Neural cell (in vitro differentiated cells): Measurements from ENCODE around the gene SHC1. TPM values are rescaled to one million over a fixed set of nuclear protein-coding genes. Genes with fewer than 3 reads are reported as not detected.

Source experiments
- H2AFZ ChIP-seq: fragments of 200-600, 300-800 bp; sonication (generic), shearing (Covaris generic); 2 replicates; pipeline ENCODE4 v1.6.0; 2014; ENCODE audit warnings: low read depth, mild to moderate bottlenecking, antibody characterized with exemption, low read length, moderate library complexity
- H3F3A ChIP-seq: fragments of 200-600 bp; shearing (Covaris generic); 2 replicates; pipeline ENCODE4 v1.6.1; 2016; ENCODE audit warnings: mild to moderate bottlenecking, moderate library complexity, mixed read lengths, antibody characterized with exemption, low read length; ENCODE audit not compliant: insufficient read depth, poor library complexity, severe bottlenecking
- H3K27ac ChIP-seq: fragments of 200-600, 300-800 bp; sonication (generic), shearing (Covaris generic); 2 replicates; pipeline ENCODE4 v1.5.1; 2014; ENCODE audit warnings: mild to moderate bottlenecking, low read length, moderate library complexity
- H3K27me3 ChIP-seq: fragments of 300-800, 200-600 bp; sonication (generic), shearing (Covaris generic); 2 replicates; pipeline ENCODE4 v1.6.0; 2014; ENCODE audit warnings: mild to moderate bottlenecking, low read depth, low read length, moderate library complexity; ENCODE audit not compliant: insufficient read depth
- H3K36me3 ChIP-seq: fragments of 300-800, 200-600 bp; sonication (generic), shearing (Covaris generic); 2 replicates; pipeline ENCODE4 v1.5.1; 2014; ENCODE audit warnings: mild to moderate bottlenecking, antibody characterized with exemption, low read length, moderate library complexity; ENCODE audit not compliant: insufficient read depth
- H3K4me2 ChIP-seq: fragments of 300-800, 200-600 bp; sonication (generic), shearing (Covaris generic); 2 replicates; pipeline ENCODE4 v1.6.0; 2014; ENCODE audit warnings: mild to moderate bottlenecking, low read length
- H3K4me3 ChIP-seq: fragments of 300-800, 200-600 bp; sonication (generic), shearing (Covaris generic); 2 replicates; pipeline ENCODE4 v1.5.1; 2014; ENCODE audit warnings: mild to moderate bottlenecking, low read length, moderate library complexity
- H3K79me2 ChIP-seq: fragments of 200-600 bp; shearing (Covaris generic); replicated peaks from 2 replicates; pipeline ENCODE4 v1.6.0; 2014; ENCODE audit warnings: mild to moderate bottlenecking, low read length, moderate library complexity; ENCODE audit not compliant: insufficient read depth
- H3K9ac ChIP-seq: fragments of 300-800, 200-600 bp; sonication (generic), shearing (Covaris generic); 2 replicates; pipeline ENCODE4 v1.6.1; 2016; ENCODE audit warnings: mild to moderate bottlenecking, low read length, mixed read lengths
- H3K9me2 ChIP-seq: fragments of 200-600 bp; shearing (Covaris generic); 2 replicates; pipeline ENCODE4 v1.6.1; 2016; ENCODE audit warnings: mild to moderate bottlenecking, low read length, mixed read lengths; ENCODE audit not compliant: insufficient read depth
- H3K9me3 ChIP-seq: fragments of 200-600, 300-800 bp; sonication (generic), shearing (Covaris generic); 2 replicates; pipeline ENCODE4 v1.6.1; 2016; ENCODE audit warnings: mild to moderate bottlenecking, mixed run types, low read length, moderate library complexity, mixed read lengths
- H4K20me1 ChIP-seq: fragments of 200-600 bp; shearing (Covaris generic); 2 replicates; pipeline ENCODE4 v1.6.1; 2016; ENCODE audit warnings: mild to moderate bottlenecking, mixed run types; ENCODE audit not compliant: insufficient read depth
- EP300 ChIP-seq: fragments of 450-650 bp; conservative IDR thresholded peaks from 2 replicates; pipeline ENCODE4 v1.6.1; 2014; ENCODE audit warnings: antibody characterized with exemption, mild to moderate bottlenecking, moderate library complexity; ENCODE audit not compliant: poor library complexity, severe bottlenecking
- EZH2 ChIP-seq: fragments of 200-600, 300-800 bp; shearing (Covaris generic), sonication (generic); IDR thresholded peaks from 2 replicates; pipeline ENCODE4 v1.6.1; 2014; ENCODE audit warnings: antibody characterized with exemption, low read length, borderline replicate concordance, mild to moderate bottlenecking; ENCODE audit not compliant: insufficient read depth, poor library complexity, severe bottlenecking
- MXI1 ChIP-seq: fragments of 450-650 bp; conservative IDR thresholded peaks from 2 replicates; pipeline ENCODE4 v1.6.1; 2014; ENCODE audit warnings: antibody characterized with exemption, mild to moderate bottlenecking; ENCODE audit not compliant: poor library complexity, severe bottlenecking
- POLR2AphosphoS5 ChIP-seq: IDR thresholded peaks from 2 replicates; pipeline ENCODE4 v1.6.1; 2012
- RAD21 ChIP-seq: fragments of 450-650 bp; conservative IDR thresholded peaks from 2 replicates; pipeline ENCODE4 v1.6.1; 2014; ENCODE audit warnings: antibody characterized with exemption, mild to moderate bottlenecking, moderate library complexity
- TAF1 ChIP-seq: IDR thresholded peaks from 2 replicates; pipeline ENCODE4 v1.6.1; 2012; ENCODE audit warnings: low read depth
- polyA plus RNA-seq: library from polyadenylated mRNA; depleted of rRNA; stranded (reverse); fragments of >200 nt; gene quantifications from 2 replicates; pipeline ENCODE4 v1.2.3, GENCODE V29; 2014
- TF ChIP-seq, protein P1 (sequence below): IDR thresholded peaks from 2 replicates; pipeline ENCODE4 v1.6.1; 2012; ENCODE audit warnings: borderline replicate concordance
- TF ChIP-seq, protein P2 (sequence below): fragments of 450-650 bp; IDR thresholded peaks from 2 replicates; pipeline ENCODE4 v1.5.1; 2014; ENCODE audit warnings: antibody characterized with exemption, mild to moderate bottlenecking, moderate library complexity; ENCODE audit not compliant: poor library complexity, severe bottlenecking

SHC1 gene
- polyA plus RNA-seq, 1 donor from 2014 or later = 9.5 TPM

DNA sequence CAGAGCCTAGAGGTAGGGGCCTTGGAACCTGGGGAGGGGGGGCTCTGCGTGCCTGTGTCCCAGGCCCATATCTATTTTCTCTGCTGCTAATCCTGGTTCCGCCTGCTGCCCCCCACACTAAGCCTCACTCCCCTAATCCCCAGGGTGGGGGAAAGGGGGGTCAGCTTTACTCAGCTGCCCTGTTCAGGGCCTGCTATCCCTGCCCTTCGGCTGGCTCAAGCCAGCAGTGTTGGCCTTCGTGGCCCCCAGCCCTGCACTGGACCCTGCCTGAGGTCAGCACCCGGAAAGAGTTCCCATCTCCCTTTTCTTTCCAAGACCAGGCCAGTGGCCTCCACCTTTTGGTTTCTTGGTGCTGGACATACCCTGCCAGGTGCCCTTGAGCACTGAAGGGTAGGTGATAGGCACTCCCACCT lies 40.5 kb upstream of the SHC1 start:
- H3K4me3 ChIP-seq = no peak overlapping the region
- TF ChIP-seq EP300 (no peak), POLR2AphosphoS5 (no peak), MXI1 (no peak)
- TF ChIP-seq, protein P1, sequence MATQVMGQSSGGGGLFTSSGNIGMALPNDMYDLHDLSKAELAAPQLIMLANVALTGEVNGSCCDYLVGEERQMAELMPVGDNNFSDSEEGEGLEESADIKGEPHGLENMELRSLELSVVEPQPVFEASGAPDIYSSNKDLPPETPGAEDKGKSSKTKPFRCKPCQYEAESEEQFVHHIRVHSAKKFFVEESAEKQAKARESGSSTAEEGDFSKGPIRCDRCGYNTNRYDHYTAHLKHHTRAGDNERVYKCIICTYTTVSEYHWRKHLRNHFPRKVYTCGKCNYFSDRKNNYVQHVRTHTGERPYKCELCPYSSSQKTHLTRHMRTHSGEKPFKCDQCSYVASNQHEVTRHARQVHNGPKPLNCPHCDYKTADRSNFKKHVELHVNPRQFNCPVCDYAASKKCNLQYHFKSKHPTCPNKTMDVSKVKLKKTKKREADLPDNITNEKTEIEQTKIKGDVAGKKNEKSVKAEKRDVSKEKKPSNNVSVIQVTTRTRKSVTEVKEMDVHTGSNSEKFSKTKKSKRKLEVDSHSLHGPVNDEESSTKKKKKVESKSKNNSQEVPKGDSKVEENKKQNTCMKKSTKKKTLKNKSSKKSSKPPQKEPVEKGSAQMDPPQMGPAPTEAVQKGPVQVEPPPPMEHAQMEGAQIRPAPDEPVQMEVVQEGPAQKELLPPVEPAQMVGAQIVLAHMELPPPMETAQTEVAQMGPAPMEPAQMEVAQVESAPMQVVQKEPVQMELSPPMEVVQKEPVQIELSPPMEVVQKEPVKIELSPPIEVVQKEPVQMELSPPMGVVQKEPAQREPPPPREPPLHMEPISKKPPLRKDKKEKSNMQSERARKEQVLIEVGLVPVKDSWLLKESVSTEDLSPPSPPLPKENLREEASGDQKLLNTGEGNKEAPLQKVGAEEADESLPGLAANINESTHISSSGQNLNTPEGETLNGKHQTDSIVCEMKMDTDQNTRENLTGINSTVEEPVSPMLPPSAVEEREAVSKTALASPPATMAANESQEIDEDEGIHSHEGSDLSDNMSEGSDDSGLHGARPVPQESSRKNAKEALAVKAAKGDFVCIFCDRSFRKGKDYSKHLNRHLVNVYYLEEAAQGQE = no peak
- TF ChIP-seq, protein P2, sequence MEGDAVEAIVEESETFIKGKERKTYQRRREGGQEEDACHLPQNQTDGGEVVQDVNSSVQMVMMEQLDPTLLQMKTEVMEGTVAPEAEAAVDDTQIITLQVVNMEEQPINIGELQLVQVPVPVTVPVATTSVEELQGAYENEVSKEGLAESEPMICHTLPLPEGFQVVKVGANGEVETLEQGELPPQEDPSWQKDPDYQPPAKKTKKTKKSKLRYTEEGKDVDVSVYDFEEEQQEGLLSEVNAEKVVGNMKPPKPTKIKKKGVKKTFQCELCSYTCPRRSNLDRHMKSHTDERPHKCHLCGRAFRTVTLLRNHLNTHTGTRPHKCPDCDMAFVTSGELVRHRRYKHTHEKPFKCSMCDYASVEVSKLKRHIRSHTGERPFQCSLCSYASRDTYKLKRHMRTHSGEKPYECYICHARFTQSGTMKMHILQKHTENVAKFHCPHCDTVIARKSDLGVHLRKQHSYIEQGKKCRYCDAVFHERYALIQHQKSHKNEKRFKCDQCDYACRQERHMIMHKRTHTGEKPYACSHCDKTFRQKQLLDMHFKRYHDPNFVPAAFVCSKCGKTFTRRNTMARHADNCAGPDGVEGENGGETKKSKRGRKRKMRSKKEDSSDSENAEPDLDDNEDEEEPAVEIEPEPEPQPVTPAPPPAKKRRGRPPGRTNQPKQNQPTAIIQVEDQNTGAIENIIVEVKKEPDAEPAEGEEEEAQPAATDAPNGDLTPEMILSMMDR = no peak
- H3F3A ChIP-seq = no peaks in the 10 kb centered on the region
- H3K9me2 ChIP-seq = no peaks in the 10 kb centered on the region
- no peaks in the 10 kb centered on the region for H4K20me1 ChIP-seq
- no peak overlapping the region for H3K9ac ChIP-seq
- no peaks in the 10 kb centered on the region for H3K79me2 ChIP-seq
- no peak overlapping the region for H2AFZ ChIP-seq
- no peaks in the 10 kb centered on the region for H3K9me3 ChIP-seq
- no peaks in the 10 kb centered on the region for H3K27me3 ChIP-seq
- no peak overlapping the region for H3K27ac ChIP-seq
- no peaks in the 10 kb centered on the region for H3K36me3 ChIP-seq
- H3K4me2 ChIP-seq = no peak overlapping the region

DNA sequence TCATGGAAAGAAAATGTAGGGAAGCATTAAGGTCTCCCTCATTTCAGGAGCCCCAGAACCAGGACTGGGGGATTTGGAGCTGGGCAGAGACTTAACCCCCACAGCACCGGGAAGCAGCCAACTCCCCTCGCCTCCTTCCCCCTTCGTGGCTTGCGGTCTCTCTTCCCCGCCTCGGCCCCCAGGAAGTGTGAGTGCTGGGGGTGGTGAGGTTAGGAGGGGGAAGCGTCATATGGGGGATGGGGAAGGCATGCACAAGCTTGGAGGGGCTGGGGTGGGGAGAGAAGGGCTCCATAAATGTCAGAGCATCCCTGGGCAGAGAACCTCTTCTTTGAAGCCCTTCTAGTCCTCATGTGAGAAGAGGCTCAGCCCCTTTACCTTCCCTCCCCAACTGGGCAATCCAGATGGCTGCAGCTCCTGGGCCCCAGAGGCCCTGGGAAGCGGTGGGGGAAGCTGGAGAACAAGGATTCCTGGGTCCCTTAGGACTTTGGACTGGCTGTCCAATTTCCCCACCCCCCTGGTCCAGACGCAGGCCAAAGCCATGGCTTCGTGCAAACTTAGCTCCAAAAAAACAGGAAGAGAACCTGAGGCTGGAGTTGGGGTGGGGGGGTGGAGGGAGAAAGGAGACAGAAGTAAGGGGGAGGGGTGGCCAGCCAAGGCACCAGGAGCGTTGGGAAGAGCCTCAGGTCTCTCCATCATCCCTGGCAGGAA lies 39.8 kb upstream of the SHC1 start:
- Histone ChIP-seq H3K27me3 (no peaks in the 10 kb centered on the region), H3K27ac (no peak overlapping the region), H3K79me2 (no peaks in the 10 kb centered on the region), H3K9ac (no peak overlapping the region), H3F3A (no peaks in the 10 kb centered on the region), H3K4me2 (no peak overlapping the region), H3K9me3 (no peaks in the 10 kb centered on the region), H2AFZ (no peak overlapping the region), H3K9me2 (no peaks in the 10 kb centered on the region), H3K36me3 (no peaks in the 10 kb centered on the region), H3K4me3 (no peak overlapping the region), H4K20me1 (no peaks in the 10 kb centered on the region)
- TF ChIP-seq MXI1 = no peak
- TF ChIP-seq POLR2AphosphoS5 = no peak
- TF ChIP-seq RAD21 = no peak
- TF ChIP-seq, protein P2 = no peak
- TF ChIP-seq, protein P1 = no peak
- TF ChIP-seq TAF1 = no peak
- no peak for TF ChIP-seq EZH2
